ENCODE results near the gene STXBP1.

STXBP1 gene

DNA sequence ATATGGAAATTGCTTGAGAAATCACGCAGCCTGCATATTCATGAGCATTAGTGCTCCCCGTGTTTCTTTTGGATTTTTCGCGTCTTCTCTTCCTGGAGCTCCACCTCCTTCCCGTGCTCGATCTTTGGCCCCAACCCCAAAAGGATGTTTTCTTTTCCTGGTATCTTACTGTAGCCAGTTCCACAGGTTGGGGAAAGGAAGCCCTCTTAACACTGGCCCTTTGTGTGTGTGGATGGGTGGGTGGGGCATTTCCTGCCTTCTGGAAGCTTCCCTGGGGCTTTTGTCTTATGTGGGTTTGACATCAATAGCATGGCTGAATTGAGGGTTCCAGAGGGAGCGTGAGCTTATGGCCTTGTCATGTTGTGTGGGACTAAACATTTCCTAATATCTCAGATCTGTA is 21.9 kb downstream of the STXBP1 start:
- Histone ChIP-seq H3K9ac (ENCODE audit: low read length) (no peak overlapping the region), H3K36me3 (ENCODE audit: control insufficient read depth, insufficient read depth, low read length) (no peaks in the 10 kb centered on the region), H3K27me3 (ENCODE audit: control insufficient read depth, insufficient read depth, low read length) (no peaks in the 10 kb centered on the region), H3K4me3 (ENCODE audit: low read length) (no peak overlapping the region), H3K4me1 (ENCODE audit: control insufficient read depth, insufficient read depth, low read length) (peaks cover under 1% of the 10 kb centered on the region), H3K27ac (ENCODE audit: low read depth, low read length) (no peak overlapping the region)

- H3K4me1 ChIP-seq (ENCODE audit: control insufficient read depth, insufficient read depth, low read length), result no peaks in the 10 kb centered on the region
- H3K4me3 ChIP-seq (ENCODE audit: low read length), result no peak overlapping the region
- no peaks in the 10 kb centered on the region for H3K27me3 ChIP-seq (ENCODE audit: control insufficient read depth, insufficient read depth, low read length)
- no peak overlapping the region for H3K9ac ChIP-seq (ENCODE audit: low read length)
- no peak overlapping the region for H3K27ac ChIP-seq (ENCODE audit: low read depth, low read length)
- no peaks in the 10 kb centered on the region for H3K36me3 ChIP-seq (ENCODE audit: control insufficient read depth, insufficient read depth, low read length)
Observed at GRCh38 chr9:127634698-127635097, 22.6 kb downstream of the STXBP1 start.

- Histone ChIP-seq H3K9ac (ENCODE audit: low read length) (no peak overlapping the region), H3K36me3 (ENCODE audit: control insufficient read depth, insufficient read depth, low read length) (no peaks in the 10 kb centered on the region), H3K27ac (ENCODE audit: low read depth, low read length) (no peak overlapping the region), H3K4me1 (ENCODE audit: control insufficient read depth, insufficient read depth, low read length) (no peaks in the 10 kb centered on the region), H3K4me3 (ENCODE audit: low read length) (no peak overlapping the region), H3K27me3 (ENCODE audit: control insufficient read depth, insufficient read depth, low read length) (no peaks in the 10 kb centered on the region)
Observed at GRCh38 chr9:127635201-127635735, 23.2 kb downstream of the STXBP1 start.

DNA sequence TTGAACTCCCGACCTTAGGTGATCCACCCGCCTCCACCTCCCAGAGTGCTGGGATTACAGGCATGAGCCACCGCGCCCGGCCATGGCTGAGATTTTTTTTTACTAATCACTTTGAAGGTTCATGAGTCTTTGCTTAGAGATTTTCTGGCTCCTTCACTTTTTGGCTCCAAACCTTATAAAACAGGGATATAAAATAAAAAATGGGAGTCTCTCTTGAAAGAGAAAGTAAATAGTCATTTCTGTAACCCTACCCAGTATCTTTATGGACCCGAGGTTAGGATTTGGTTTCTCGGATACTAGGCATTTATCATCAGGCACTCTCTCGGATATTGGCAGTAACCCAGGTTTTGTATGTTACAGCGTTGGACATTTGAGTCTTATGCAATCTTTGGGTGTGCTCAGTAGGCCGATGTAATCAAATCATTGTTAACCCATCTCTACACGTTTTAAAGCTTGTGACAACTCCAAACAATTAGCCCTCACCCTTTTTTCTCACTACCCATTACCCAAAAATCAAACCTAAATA is 25.3 kb downstream of the STXBP1 start:
- no peaks in the 10 kb centered on the region for H3K4me1 ChIP-seq (ENCODE audit: control insufficient read depth, insufficient read depth, low read length)
- no peak overlapping the region for H3K9ac ChIP-seq (ENCODE audit: low read length)
- H3K27me3 ChIP-seq (ENCODE audit: control insufficient read depth, insufficient read depth, low read length), result no peaks in the 10 kb centered on the region
- no peaks in the 10 kb centered on the region for H3K36me3 ChIP-seq (ENCODE audit: control insufficient read depth, insufficient read depth, low read length)
- H3K27ac ChIP-seq (ENCODE audit: low read depth, low read length), result peak overlapping the region; percentile 40
- no peak overlapping the region for H3K4me3 ChIP-seq (ENCODE audit: low read length)

- no peak overlapping the region for H3K27ac ChIP-seq (ENCODE audit: low read depth, low read length)
- no peaks in the 10 kb centered on the region for H3K4me1 ChIP-seq (ENCODE audit: control insufficient read depth, insufficient read depth, low read length)
- H3K4me3 ChIP-seq (ENCODE audit: low read length), result no peak overlapping the region
- no peak overlapping the region for H3K9ac ChIP-seq (ENCODE audit: low read length)
- H3K27me3 ChIP-seq (ENCODE audit: control insufficient read depth, insufficient read depth, low read length), result no peaks in the 10 kb centered on the region
- H3K36me3 ChIP-seq (ENCODE audit: control insufficient read depth, insufficient read depth, low read length), result no peaks in the 10 kb centered on the region
Observed at GRCh38 chr9:127640908-127641545, 28.9 kb downstream of the STXBP1 start.

GRCh38 chr9:127642082-127642740 is 30.1 kb downstream of the STXBP1 start:
- Histone ChIP-seq H3K9ac (ENCODE audit: low read length) (no peak overlapping the region), H3K4me3 (ENCODE audit: low read length) (no peak overlapping the region), H3K4me1 (ENCODE audit: control insufficient read depth, insufficient read depth, low read length) (no peaks in the 10 kb centered on the region)

GRCh38 chr9:127644146-127644827 is 32.2 kb downstream of the STXBP1 start:
- Histone ChIP-seq H3K27ac (ENCODE audit: low read depth, low read length) (no peak overlapping the region), H3K4me1 (ENCODE audit: control insufficient read depth, insufficient read depth, low read length) (no peaks in the 10 kb centered on the region)

More at GRCh38 chr9:127642082-127642740, 30.1 kb downstream of the STXBP1 start:
- no peaks in the 10 kb centered on the region for H3K27me3 ChIP-seq (ENCODE audit: control insufficient read depth, insufficient read depth, low read length)
- no peaks in the 10 kb centered on the region for H3K36me3 ChIP-seq (ENCODE audit: control insufficient read depth, insufficient read depth, low read length)
- no peak overlapping the region for H3K27ac ChIP-seq (ENCODE audit: low read depth, low read length)

GRCh38 chr9:127644943-127645342 is 32.9 kb downstream of the STXBP1 start:
- no peaks in the 10 kb centered on the region for H3K36me3 ChIP-seq (ENCODE audit: control insufficient read depth, insufficient read depth, low read length)
- no peaks in the 10 kb centered on the region for H3K27me3 ChIP-seq (ENCODE audit: control insufficient read depth, insufficient read depth, low read length)
- H3K9ac ChIP-seq (ENCODE audit: low read length), result no peak overlapping the region
- no peak overlapping the region for H3K4me3 ChIP-seq (ENCODE audit: low read length)
- H3K27ac ChIP-seq (ENCODE audit: low read depth, low read length), result no peak overlapping the region
- H3K4me1 ChIP-seq (ENCODE audit: control insufficient read depth, insufficient read depth, low read length), result no peaks in the 10 kb centered on the region

More at GRCh38 chr9:127644146-127644827, 32.2 kb downstream of the STXBP1 start:
- no peak overlapping the region for H3K4me3 ChIP-seq (ENCODE audit: low read length)
- H3K36me3 ChIP-seq (ENCODE audit: control insufficient read depth, insufficient read depth, low read length), result no peaks in the 10 kb centered on the region
- no peaks in the 10 kb centered on the region for H3K27me3 ChIP-seq (ENCODE audit: control insufficient read depth, insufficient read depth, low read length)
- no peak overlapping the region for H3K9ac ChIP-seq (ENCODE audit: low read length)

DNA sequence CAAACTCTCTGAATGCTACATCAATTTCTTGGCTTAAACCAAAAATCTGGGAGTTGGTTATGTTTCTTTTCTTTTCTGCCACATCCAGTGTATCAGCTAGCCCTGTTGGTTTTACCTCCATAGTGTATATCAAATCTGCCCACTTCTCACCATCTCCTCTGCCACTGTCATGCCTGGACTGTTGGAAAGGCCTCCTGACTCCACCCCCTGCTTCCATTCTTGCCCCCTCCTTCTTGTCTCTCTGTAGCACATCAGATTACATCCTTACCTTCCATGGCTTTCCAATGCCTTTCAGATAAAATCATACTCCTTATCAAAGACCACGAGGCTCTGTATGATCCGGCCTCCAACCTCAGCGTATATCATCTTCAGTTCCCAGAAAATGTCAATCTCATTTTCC is 35.4 kb downstream of the STXBP1 start:
- Histone ChIP-seq H3K27me3 (ENCODE audit: control insufficient read depth, insufficient read depth, low read length) (no peaks in the 10 kb centered on the region), H3K27ac (ENCODE audit: low read depth, low read length) (no peak overlapping the region), H3K36me3 (ENCODE audit: control insufficient read depth, insufficient read depth, low read length) (no peaks in the 10 kb centered on the region), H3K9ac (ENCODE audit: low read length) (no peak overlapping the region), H3K4me1 (ENCODE audit: control insufficient read depth, insufficient read depth, low read length) (no peaks in the 10 kb centered on the region), H3K4me3 (ENCODE audit: low read length) (no peak overlapping the region)

DNA sequence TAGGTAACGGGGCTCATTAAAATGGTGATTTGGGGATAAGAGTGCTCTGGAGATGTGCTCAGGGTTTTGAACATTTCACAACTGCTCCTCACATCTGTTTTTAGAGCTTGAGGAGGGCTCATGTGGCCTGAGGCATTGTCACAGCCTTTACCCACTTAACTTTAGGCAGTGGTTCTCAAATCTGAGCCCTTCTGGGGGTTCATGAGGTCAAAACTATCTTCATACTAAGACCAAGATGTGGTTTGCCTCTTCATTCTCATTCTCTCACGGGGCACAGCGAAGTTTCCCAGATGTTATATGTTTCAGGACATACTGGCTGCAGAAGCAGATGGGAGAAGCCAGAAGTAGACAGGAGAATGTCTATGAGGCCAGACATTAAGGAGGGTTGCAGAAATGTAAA is 38.4 kb downstream of the STXBP1 start:
- Histone ChIP-seq H3K4me1 (ENCODE audit: control insufficient read depth, insufficient read depth, low read length) (no peaks in the 10 kb centered on the region), H3K27me3 (ENCODE audit: control insufficient read depth, insufficient read depth, low read length) (no peaks in the 10 kb centered on the region), H3K9ac (ENCODE audit: low read length) (no peak overlapping the region), H3K27ac (ENCODE audit: low read depth, low read length) (no peak overlapping the region), H3K4me3 (ENCODE audit: low read length) (no peak overlapping the region), H3K36me3 (ENCODE audit: control insufficient read depth, insufficient read depth, low read length) (no peaks in the 10 kb centered on the region)

- no peak overlapping the region for H3K27ac ChIP-seq (ENCODE audit: low read depth, low read length)
- no peaks in the 10 kb centered on the region for H3K4me1 ChIP-seq (ENCODE audit: control insufficient read depth, insufficient read depth, low read length)
- no peak overlapping the region for H3K9ac ChIP-seq (ENCODE audit: low read length)
- H3K36me3 ChIP-seq (ENCODE audit: control insufficient read depth, insufficient read depth, low read length), result no peaks in the 10 kb centered on the region
- no peaks in the 10 kb centered on the region for H3K27me3 ChIP-seq (ENCODE audit: control insufficient read depth, insufficient read depth, low read length)
- no peak overlapping the region for H3K4me3 ChIP-seq (ENCODE audit: low read length)
Observed at GRCh38 chr9:127651697-127652610, 39.9 kb downstream of the STXBP1 start.

DNA sequence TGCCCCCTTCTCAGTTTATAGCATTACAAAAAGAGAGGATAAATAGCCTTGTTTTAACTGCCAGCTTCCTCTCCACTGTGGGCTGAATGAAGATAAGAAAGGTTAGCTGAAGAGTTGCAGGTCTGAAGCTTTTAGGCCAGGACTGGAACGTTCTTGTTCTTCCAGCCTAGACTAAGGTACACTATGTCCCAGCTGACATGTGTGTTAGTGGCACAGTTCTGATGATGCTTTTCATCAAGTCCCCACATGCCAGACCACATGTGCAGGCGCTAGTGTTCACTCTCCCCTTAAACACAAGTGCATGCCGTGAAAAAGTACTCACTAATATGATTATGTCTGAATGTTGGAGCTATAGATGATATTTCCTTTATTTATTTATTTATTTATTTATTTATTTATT is 40.7 kb downstream of the STXBP1 start:
- H3K27me3 ChIP-seq (ENCODE audit: control insufficient read depth, insufficient read depth, low read length), result no peaks in the 10 kb centered on the region
- no peak overlapping the region for H3K27ac ChIP-seq (ENCODE audit: low read depth, low read length)
- no peaks in the 10 kb centered on the region for H3K4me1 ChIP-seq (ENCODE audit: control insufficient read depth, insufficient read depth, low read length)
- no peak overlapping the region for H3K9ac ChIP-seq (ENCODE audit: low read length)
- H3K4me3 ChIP-seq (ENCODE audit: low read length), result no peak overlapping the region
- H3K36me3 ChIP-seq (ENCODE audit: control insufficient read depth, insufficient read depth, low read length), result no peaks in the 10 kb centered on the region
